CD4-positive, alpha-beta T cell (primary cell): ENCODE data around the gene SPINK1. TPM values are rescaled to one million over a fixed set of nuclear protein-coding genes. Genes with fewer than 3 reads are reported as not detected.

ENCODE experiments used
- ATAC-seq: fragments of 200-7000 bp; cut with Tn5 transposase; one replicate; pipeline ENCODE4 v1.10.0; 2022; ENCODE audit warnings: mild to moderate bottlenecking; ENCODE audit not compliant: poor library complexity
- CTCF ChIA-PET: fragments of 350-600 bp; sonication (Branson Sonifier 250); formaldehyde crosslinking; loops from one replicate; lab custom pipeline; 2021; ENCODE audit warnings: antibody characterized with exemption, inconsistent platforms; lab: Charles Lee
- POLR2A ChIA-PET: fragments of 350-600 bp; sonication (Branson Sonifier 250); formaldehyde crosslinking; loops from one replicate; lab custom pipeline; 2021; ENCODE audit warnings: antibody characterized with exemption, inconsistent platforms; lab: Charles Lee
- DNase-seq, 14 experiments: peaks; one replicate each; pipeline ENCODE4 v3.0.0-alpha.2; 2013 to 2020; ENCODE audit warnings: mixed read lengths in 2 of 14
- H3K27ac ChIP-seq, 2 donors: one replicate each; pipeline versions ENCODE4 v1.5.1 to v1.7.0; 2013; ENCODE audit warnings: low read length in 2 of 2, low read depth in 1 of 2, mild to moderate bottlenecking in 1 of 2
- H3K27me3 ChIP-seq, 2 experiments: 1 replicate in 1 of 2; 2 replicates in 1 of 2; pipeline versions ENCODE4 v1.6.1 to v1.7.0; 2013; ENCODE audit warnings: low read length in 2 of 2, control low read depth in 1 of 2, mild to moderate bottlenecking in 1 of 2, moderate library complexity in 1 of 2; ENCODE audit not compliant: insufficient read depth in 2 of 2, control insufficient read depth in 1 of 2
- H3K36me3 ChIP-seq: one replicate; pipeline ENCODE4 v1.6.1; 2013; ENCODE audit warnings: low read length, control low read depth; ENCODE audit not compliant: insufficient read depth
- H3K4me1 ChIP-seq: one replicate; pipeline ENCODE4 v1.6.1; 2013; ENCODE audit warnings: low read length, control low read depth; ENCODE audit not compliant: insufficient read depth
- H3K4me3 ChIP-seq: one replicate; pipeline ENCODE4 v1.5.1; 2013; ENCODE audit warnings: mild to moderate bottlenecking, low read length, moderate library complexity
- H3K9me3 ChIP-seq, 2 experiments: 1 replicate in 1 of 2; 2 replicates in 1 of 2; pipeline versions ENCODE4 v1.6.1 to v1.7.0; 2013; ENCODE audit warnings: low read length in 2 of 2, mild to moderate bottlenecking in 2 of 2, control low read depth in 1 of 2, moderate library complexity in 1 of 2; ENCODE audit not compliant: control insufficient read depth in 1 of 2, insufficient read depth in 1 of 2
- H3K27ac Mint-ChIP-seq: one replicate; pipeline ENCODE4 v1.8.0; 2020; ENCODE audit warnings: mixed read lengths
- H3K27me3 Mint-ChIP-seq: one replicate; pipeline ENCODE4 v1.8.0; 2021; ENCODE audit warnings: mixed read lengths
- H3K36me3 Mint-ChIP-seq: one replicate; pipeline ENCODE4 v1.8.0; 2021; ENCODE audit warnings: low read depth, mixed read lengths
- H3K4me1 Mint-ChIP-seq: one replicate; pipeline ENCODE4 v1.8.0; 2021; ENCODE audit warnings: low read depth, mixed read lengths
- H3K4me3 Mint-ChIP-seq: one replicate; pipeline ENCODE4 v1.8.0; 2020; ENCODE audit warnings: mild to moderate bottlenecking, mixed read lengths
- H3K9me3 Mint-ChIP-seq: one replicate; pipeline ENCODE4 v1.8.0; 2020; ENCODE audit warnings: mixed read lengths
- CTCF ChIP-seq: fragments of 200-600 bp; IDR thresholded peaks from one replicate; pipeline ENCODE4 v1.8.0; 2022; ENCODE audit warnings: antibody characterized with exemption, mild to moderate bottlenecking
- intact Hi-C, 2 experiments: fragments of 100-400 bp; cut with DNase I in 1 of 2; cut with micrococcal nuclease in 1 of 2; formaldehyde crosslinking; loops; one replicate each; pipeline versions ENCODE4 v1.15.1 to v1.9.0; 2023 to 2025; cut with DNase I, micrococcal nuclease
- total RNA-seq, 174 experiments: library from RNA in 2 of 174; stranded (reverse) in 2 of 174; gene quantifications; one replicate each; pipeline ENCODE4 v1.2.3 and lab custom pipeline; 2021 to 2026

The SPINK1 gene
- total RNA-seq, 2 experiments from 2014 or later = not detected

- no peak overlapping the region for H3K4me3 ChIP-seq
- no peaks in the 10 kb centered on the region for H3K36me3 ChIP-seq
- Mint-ChIP-seq H3K27me3 (no peaks in the 10 kb centered on the region), H3K4me3 (no peak overlapping the region), H3K36me3 (no peaks in the 10 kb centered on the region), H3K9me3 (no peaks in the 10 kb centered on the region), H3K4me1 (no peaks in the 10 kb centered on the region), H3K27ac (no peak overlapping the region)
- DNase-seq = no peak
- ChIA-PET POLR2A (no interaction called here), CTCF (no interaction called here)
- no peaks in the 10 kb centered on the region for H3K27me3 ChIP-seq
- TF ChIP-seq CTCF = no peak
- no peaks in the 10 kb centered on the region for H3K4me1 ChIP-seq
- no peak for ATAC-seq
- intact Hi-C loops = no loop called here
- no peaks in the 10 kb centered on the region for H3K9me3 ChIP-seq
- H3K27ac ChIP-seq = no peak overlapping the region
Measured at GRCh38 chr5:147789820-147790219, 41.7 kb downstream of the SPINK1 start.

- ChIA-PET CTCF (no interaction called here), POLR2A (no interaction called here)
- Mint-ChIP-seq H3K4me3 (no peak overlapping the region), H3K36me3 (no peaks in the 10 kb centered on the region), H3K27ac (no peak overlapping the region), H3K9me3 (no peaks in the 10 kb centered on the region), H3K27me3 (no peaks in the 10 kb centered on the region), H3K4me1 (no peaks in the 10 kb centered on the region)
- H3K4me1 ChIP-seq = no peaks in the 10 kb centered on the region
- no peak overlapping the region for H3K27ac ChIP-seq
- no peak for DNase-seq
- no peaks in the 10 kb centered on the region for H3K9me3 ChIP-seq
- no peak for ATAC-seq
- H3K27me3 ChIP-seq = no peaks in the 10 kb centered on the region
- no peak for TF ChIP-seq CTCF
- no peak overlapping the region for H3K4me3 ChIP-seq
- intact Hi-C loops = no loop called here
- no peaks in the 10 kb centered on the region for H3K36me3 ChIP-seq
Measured at GRCh38 chr5:147788023-147788422, 43.4 kb downstream of the SPINK1 start.

GRCh38 chr5:147786142-147786541 lies 45.3 kb downstream of the SPINK1 start:
- Mint-ChIP-seq H3K36me3 (no peaks in the 10 kb centered on the region), H3K9me3 (no peaks in the 10 kb centered on the region)

More at GRCh38 chr5:147786142-147786541, 45.3 kb downstream of the SPINK1 start:
- H3K27me3 Mint-ChIP-seq = no peaks in the 10 kb centered on the region
- DNase-seq (no peak), ATAC-seq (no peak)
- no peak for TF ChIP-seq CTCF
- ChIA-PET CTCF (no interaction called here), POLR2A (no interaction called here)
- no peak overlapping the region for H3K27ac ChIP-seq
- H3K4me3 Mint-ChIP-seq = no peak overlapping the region
- H3K9me3 ChIP-seq = peaks cover 0 to 4% of the 10 kb centered on the region in 2 experiments
- intact Hi-C loops = no loop called here
- no peaks in the 10 kb centered on the region for H3K27me3 ChIP-seq
- H3K4me1 Mint-ChIP-seq = peaks cover 17% of the 10 kb centered on the region
- H3K27ac Mint-ChIP-seq = no peak overlapping the region
- peaks cover 7% of the 10 kb centered on the region for H3K4me1 ChIP-seq
- no peaks in the 10 kb centered on the region for H3K36me3 ChIP-seq
- H3K4me3 ChIP-seq = no peak overlapping the region
